H1 (cell line): Measurements from ENCODE around the gene SPTY2D1. TPM values are rescaled to one million over a fixed set of nuclear protein-coding genes. Genes with fewer than 3 reads are reported as not detected.

Source experiments
- ATF3 ChIP-seq: IDR thresholded peaks from 2 replicates; pipeline ENCODE4 v1.6.1; 2011; ENCODE audit warnings: low read depth, mild to moderate bottlenecking, low read length; ENCODE audit not compliant: insufficient read depth
- BACH1 ChIP-seq: IDR thresholded peaks from 2 replicates; pipeline ENCODE4 v1.6.1; 2012; ENCODE audit warnings: low read length, improper control_type of control experiment
- CEBPB ChIP-seq: IDR thresholded peaks from 2 replicates; pipeline ENCODE4 v1.6.1; 2012; ENCODE audit warnings: low read depth, low read length
- CHD7 ChIP-seq: fragments of 300-600 bp; sonication (generic); IDR thresholded peaks from 2 replicates; pipeline ENCODE4 v1.7.1; 2012; ENCODE audit warnings: low read length, moderate library complexity, mild to moderate bottlenecking, inconsistent platforms; ENCODE audit not compliant: insufficient replicate concordance
- POLR2AphosphoS5 ChIP-seq: IDR thresholded peaks from 2 replicates; pipeline ENCODE4 v1.6.1; 2011; ENCODE audit warnings: low read depth, low read length
- SIN3A ChIP-seq, 2 experiments: IDR thresholded peaks in 1 of 2; conservative IDR thresholded peaks in 1 of 2; 2 replicates each; pipeline ENCODE4 v1.6.1; 2011 to 2012; ENCODE audit warnings: low read length in 2 of 2, improper control_type of control experiment in 1 of 2, low read depth in 1 of 2, mild to moderate bottlenecking in 1 of 2
- SRF ChIP-seq: IDR thresholded peaks from 2 replicates; pipeline ENCODE4 v1.6.1; 2011; ENCODE audit warnings: mild to moderate bottlenecking, low read depth, low read length, moderate library complexity
- YY1 ChIP-seq: IDR thresholded peaks from 2 replicates; pipeline ENCODE4 v1.6.1; 2011; ENCODE audit warnings: low read depth, mild to moderate bottlenecking, low read length
- polyA plus RNA-seq, 7 experiments: library from polyadenylated mRNA; depleted of rRNA in 3 of 7; stranded (reverse) in 5 of 7; unstranded in 2 of 7; fragments of >200 nt in 5 of 7; fragments of 200-250 nt in 2 of 7; gene quantifications; 1 replicate in 5 of 7; 2 replicates in 1 of 7; 4 replicates in 1 of 7; pipeline versions ENCODE4 v1.2.1 to v1.2.3, GENCODE V29; 2011 to 2013; ENCODE audit warnings: missing spikeins in 2 of 7, mixed read lengths in 2 of 7
- total RNA-seq: library from RNA; stranded (reverse); fragmentation: NEBNext Ultra II Directional; extraction: Animal tissue kit (Norgen Biotek cat#: 25700); gene quantifications from 2 replicates; pipeline ENCODE4 v1.2.1, GENCODE V29; 2021

SPTY2D1 gene
- total and polyA plus RNA-seq, 2 of the 8 experiments (the other 6 are each of a cell fraction or from before 2014, with no cell fraction given), result 4.9 to 17.6 TPM

GRCh38 chr11:18599739-18600230 lies 34.4 kb downstream of the SPTY2D1 start, which contains the start of gene MISFA (continued):
- TF ChIP-seq CHD7 (no peak), POLR2AphosphoS5 (no peak), ATF3 (no peak), BACH1 (no peak), CEBPB (no peak), SIN3A (conservative IDR thresholded peaks at IDR 0.05 in 1 of 2, IDR thresholded peaks at IDR 0.05 in 1 of 2; ENCODE audit: low read depth in 1 of 2, low read length in 2 of 2) (no peak), SRF (no peak), YY1 (no peak)
